ENCODE measurements around the gene PLAGL2. TPM values are rescaled to one million over a fixed set of nuclear protein-coding genes. Genes with fewer than 3 reads are reported as not detected.

PLAGL2 gene
- total RNA-seq, 1 donor from 2014 or later = 17.6 TPM

DNA sequence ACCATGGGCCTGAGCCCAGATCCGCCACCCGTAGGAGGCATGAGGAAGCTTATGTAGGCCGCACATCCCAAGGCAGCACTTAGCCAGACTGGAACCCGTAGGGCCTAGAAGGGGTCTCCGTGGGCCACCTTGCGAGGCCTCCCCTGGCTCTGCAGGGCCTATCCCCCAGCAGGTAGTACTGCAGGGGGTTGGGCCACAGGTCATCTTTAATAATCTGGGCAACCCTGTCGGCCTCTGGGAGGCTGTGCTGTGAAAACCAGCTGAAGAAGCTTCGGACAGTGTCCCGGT is 18.5 kb downstream of the PLAGL2 start:
- intact Hi-C loops (cut with DNase I) = no loop called here
- ATAC-seq = no peak
- no peak for DNase-seq
- Histone ChIP-seq H3K27ac (peak overlapping the region; percentile 82), H3K36me3 (no peaks in the 10 kb centered on the region), H3K4me3 (peak overlapping the region; percentile 61), H3K9me3 (no peaks in the 10 kb centered on the region), H3K27me3 (ENCODE audit: low read depth) (no peaks in the 10 kb centered on the region), H3K4me1 (peaks cover 54% of the 10 kb centered on the region)
- TF ChIP-seq, protein P1, sequence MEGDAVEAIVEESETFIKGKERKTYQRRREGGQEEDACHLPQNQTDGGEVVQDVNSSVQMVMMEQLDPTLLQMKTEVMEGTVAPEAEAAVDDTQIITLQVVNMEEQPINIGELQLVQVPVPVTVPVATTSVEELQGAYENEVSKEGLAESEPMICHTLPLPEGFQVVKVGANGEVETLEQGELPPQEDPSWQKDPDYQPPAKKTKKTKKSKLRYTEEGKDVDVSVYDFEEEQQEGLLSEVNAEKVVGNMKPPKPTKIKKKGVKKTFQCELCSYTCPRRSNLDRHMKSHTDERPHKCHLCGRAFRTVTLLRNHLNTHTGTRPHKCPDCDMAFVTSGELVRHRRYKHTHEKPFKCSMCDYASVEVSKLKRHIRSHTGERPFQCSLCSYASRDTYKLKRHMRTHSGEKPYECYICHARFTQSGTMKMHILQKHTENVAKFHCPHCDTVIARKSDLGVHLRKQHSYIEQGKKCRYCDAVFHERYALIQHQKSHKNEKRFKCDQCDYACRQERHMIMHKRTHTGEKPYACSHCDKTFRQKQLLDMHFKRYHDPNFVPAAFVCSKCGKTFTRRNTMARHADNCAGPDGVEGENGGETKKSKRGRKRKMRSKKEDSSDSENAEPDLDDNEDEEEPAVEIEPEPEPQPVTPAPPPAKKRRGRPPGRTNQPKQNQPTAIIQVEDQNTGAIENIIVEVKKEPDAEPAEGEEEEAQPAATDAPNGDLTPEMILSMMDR (IDR thresholded peaks at IDR 0.05) = no peak

DNA sequence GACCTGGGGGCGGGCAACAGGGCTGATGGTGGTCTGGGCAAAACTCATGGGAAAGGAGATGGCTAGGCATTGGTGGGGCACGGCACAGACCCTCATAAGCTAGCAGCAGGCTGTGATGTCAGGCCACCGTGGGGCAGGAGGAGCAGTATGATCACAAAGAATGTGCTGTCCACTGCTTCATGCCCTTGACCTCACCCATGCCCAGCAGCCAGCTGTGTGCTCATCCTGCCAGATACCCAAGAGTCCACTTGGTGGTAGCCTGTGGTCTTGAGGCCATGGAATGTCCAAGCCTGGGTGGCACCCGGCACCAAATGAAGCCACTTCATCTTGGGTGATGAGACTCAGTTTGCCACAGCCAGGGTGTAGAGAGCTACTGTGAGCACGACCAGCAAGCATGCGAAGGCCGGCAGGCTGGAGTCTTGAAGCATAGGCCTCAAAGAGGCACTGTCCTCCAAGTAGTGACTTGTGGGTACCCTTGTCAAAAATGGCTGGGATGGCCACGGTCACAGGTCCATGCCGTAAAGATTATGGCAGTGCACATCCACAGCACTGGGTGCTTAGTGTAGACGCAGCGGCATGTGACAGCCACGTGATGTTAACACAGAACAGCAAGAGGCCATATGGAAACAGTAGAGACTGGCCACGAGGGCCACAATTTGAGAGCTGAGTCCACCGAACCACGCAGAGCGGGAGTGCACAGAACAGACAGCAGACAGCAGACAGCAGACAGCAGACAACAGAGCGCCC is 19.0 kb downstream of the PLAGL2 start:
- H3K27ac ChIP-seq = no peak overlapping the region
- DNase-seq = no peak

DNA sequence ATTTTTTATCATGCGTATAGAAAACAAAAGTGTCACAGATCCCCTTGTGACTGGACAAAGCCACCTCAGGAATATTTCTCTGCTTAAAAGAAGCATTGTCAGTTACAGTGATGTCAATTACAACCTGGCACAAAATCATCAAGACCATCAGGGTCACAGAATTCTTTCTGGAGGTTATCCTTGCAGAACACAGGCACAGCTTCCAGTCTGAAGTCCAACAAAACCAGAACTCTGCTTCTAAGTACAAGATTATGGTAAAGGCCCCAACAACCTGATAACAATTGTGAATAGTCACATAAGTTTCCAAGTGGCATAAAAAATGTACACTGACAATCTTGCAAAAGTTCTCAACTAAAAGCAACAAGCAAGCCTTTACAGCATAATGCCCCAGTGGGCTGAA is 21.0 kb downstream of the PLAGL2 start:
- no peaks in the 10 kb centered on the region for H3K36me3 ChIP-seq
- H3K9me3 ChIP-seq = no peaks in the 10 kb centered on the region
- intact Hi-C loops (cut with DNase I) = no loop called here
- H3K27ac ChIP-seq = no peak overlapping the region
- ATAC-seq (no peak), DNase-seq (no peak)
- peaks cover 30% of the 10 kb centered on the region for H3K4me1 ChIP-seq
- H3K4me3 ChIP-seq = no peak overlapping the region
- TF ChIP-seq, protein P1 (IDR thresholded peaks at IDR 0.05) = no peak
- no peaks in the 10 kb centered on the region for H3K27me3 ChIP-seq (ENCODE audit: low read depth)

More for the DNA sequence above, 19.0 kb downstream of the PLAGL2 start:
- H3K4me3 ChIP-seq = no peak overlapping the region
- no peaks in the 10 kb centered on the region for H3K36me3 ChIP-seq
- no peaks in the 10 kb centered on the region for H3K27me3 ChIP-seq (ENCODE audit: low read depth)
- TF ChIP-seq, protein P1 (IDR thresholded peaks at IDR 0.05) = no peak
- ATAC-seq = no peak
- intact Hi-C loops (cut with DNase I) = no loop called here
- H3K9me3 ChIP-seq = no peaks in the 10 kb centered on the region
- peaks cover 49% of the 10 kb centered on the region for H3K4me1 ChIP-seq

DNA sequence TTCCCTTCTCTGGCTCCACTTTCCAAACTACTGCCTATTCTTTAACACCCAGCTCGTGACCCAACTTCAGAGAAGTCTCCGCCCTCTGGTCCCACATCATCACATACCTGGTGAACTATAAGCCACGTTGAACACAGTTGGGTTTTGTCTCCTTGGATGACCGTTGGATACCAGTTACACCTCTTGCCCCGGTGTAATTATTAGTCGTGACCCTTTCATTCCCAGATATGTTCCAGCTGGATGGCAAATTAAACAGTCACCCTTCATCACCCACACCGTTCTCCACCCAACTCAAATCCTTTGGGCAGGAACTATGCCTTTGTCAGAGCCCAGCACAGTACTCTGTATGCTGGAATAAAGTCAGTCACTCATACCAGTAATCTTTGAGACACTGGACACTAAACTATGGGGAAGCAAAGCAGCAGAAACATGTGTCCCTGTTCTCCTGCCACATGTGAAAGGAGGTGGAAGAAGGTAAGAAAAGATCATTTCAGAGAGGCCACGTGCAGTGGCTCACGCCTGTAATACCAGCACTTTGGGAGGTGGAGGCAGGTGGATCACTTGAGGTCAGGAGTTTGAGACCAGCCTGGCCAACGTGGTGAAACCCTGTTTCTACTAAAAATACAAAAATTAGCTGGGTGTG is 22.5 kb downstream of the PLAGL2 start:
- no peak overlapping the region for H3K27ac ChIP-seq
- no peak for DNase-seq
- intact Hi-C loops (cut with DNase I) = no loop called here
- H3K9me3 ChIP-seq = no peaks in the 10 kb centered on the region
- H3K27me3 ChIP-seq (ENCODE audit: low read depth) = no peaks in the 10 kb centered on the region
- H3K36me3 ChIP-seq = no peaks in the 10 kb centered on the region
- TF ChIP-seq, protein P1 (IDR thresholded peaks at IDR 0.05) = no peak
- no peak for ATAC-seq
- peaks cover 17% of the 10 kb centered on the region for H3K4me1 ChIP-seq
- H3K4me3 ChIP-seq = no peak overlapping the region

DNA sequence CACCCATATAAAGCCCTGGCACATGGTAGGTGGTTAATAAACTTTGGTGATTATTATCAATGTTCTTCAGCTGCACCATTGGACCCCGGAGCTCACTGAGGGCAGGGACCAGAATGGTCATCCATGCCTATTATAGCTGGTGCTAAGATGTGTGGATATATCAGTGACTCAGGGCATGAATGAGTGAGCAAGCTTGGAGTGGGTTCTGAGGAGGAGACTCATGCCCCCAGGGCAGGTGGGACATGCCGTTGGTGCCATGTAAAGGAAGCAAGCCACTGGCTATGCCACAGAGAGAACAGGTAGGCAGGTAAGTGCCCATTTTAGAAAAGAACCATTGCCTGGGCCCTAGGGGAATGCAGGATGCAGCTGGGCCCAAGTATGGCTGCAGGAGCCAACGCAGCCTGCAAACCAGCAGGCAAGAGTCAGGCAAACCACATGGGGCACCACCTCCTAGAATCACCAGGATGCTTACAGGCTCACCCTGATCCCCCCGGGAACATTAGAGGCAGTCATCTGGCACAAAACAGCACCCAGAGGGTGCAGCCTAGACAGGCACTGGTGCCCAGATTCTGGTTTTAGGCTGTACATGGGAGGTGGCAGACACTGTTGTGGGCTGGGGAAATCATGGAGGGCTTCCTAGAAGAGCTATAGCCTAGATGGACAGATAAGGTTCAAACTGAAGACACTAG is 23.5 kb downstream of the PLAGL2 start:
- ATAC-seq = no peak
- no peaks in the 10 kb centered on the region for H3K36me3 ChIP-seq
- TF ChIP-seq, protein P1 (IDR thresholded peaks at IDR 0.05) = no peak
- no peak for DNase-seq
- intact Hi-C loops (cut with DNase I) = no loop called here
- H3K9me3 ChIP-seq = no peaks in the 10 kb centered on the region
- no peaks in the 10 kb centered on the region for H3K27me3 ChIP-seq (ENCODE audit: low read depth)
- H3K27ac ChIP-seq = no peak overlapping the region
- H3K4me1 ChIP-seq = peaks cover 10% of the 10 kb centered on the region
- no peak overlapping the region for H3K4me3 ChIP-seq
